BE2C (cell line): Measurements from ENCODE around the gene TOX3.

Experiments used
- DNase-seq: peaks from one replicate; pipeline ENCODE4 v3.0.0-alpha.2; 2020
- H3K27me3 ChIP-seq: fragments of 250-450 bp; sonication (Bioruptor Pico); 2 replicates; pipeline ENCODE4 v1.5.1; 2020; ENCODE audit warnings: mild to moderate bottlenecking
- H3K36me3 ChIP-seq: fragments of 250-450 bp; sonication (Bioruptor Pico); 2 replicates; pipeline ENCODE4 v1.5.1; 2020; ENCODE audit warnings: mild to moderate bottlenecking
- H3K4me1 ChIP-seq: fragments of 250-450 bp; sonication (Bioruptor Pico); 2 replicates; pipeline ENCODE4 v1.5.1; 2020
- H3K4me3 ChIP-seq: 2 replicates; pipeline ENCODE4 v1.5.1; 2011; ENCODE audit warnings: low read depth, low read length
- H3K9me3 ChIP-seq: fragments of 250-450 bp; sonication (Bioruptor Pico); 2 replicates; pipeline ENCODE4 v1.5.1; 2020
- CTCF ChIP-seq: IDR thresholded peaks from 2 replicates; pipeline ENCODE4 v1.5.1; 2012; ENCODE audit warnings: mild to moderate bottlenecking, low read depth, low read length

The TOX3 gene

GRCh38 chr16:52389045-52389444 is 157.9 kb downstream of the TOX3 start:
- no peak for TF ChIP-seq CTCF
- Histone ChIP-seq H3K9me3 (no peaks in the 10 kb centered on the region), H3K36me3 (no peaks in the 10 kb centered on the region), H3K4me1 (no peaks in the 10 kb centered on the region; the same call in 1 of the 2 replicates), H3K4me3 (no peak overlapping the region), H3K27me3 (no peaks in the 10 kb centered on the region)
- no peak for DNase-seq
